ENCODE data around the gene GADD45B. TPM values are rescaled to one million over a fixed set of nuclear protein-coding genes. Genes with fewer than 3 reads are reported as not detected.

Gene GADD45B
- total RNA-seq, 1 experiment from 2014 or later = 16.2 TPM

- H3K79me1 ChIP-seq (ENCODE audit: insufficient read depth, low read depth, low read length, poor library complexity, severe bottlenecking) = no peaks in the 10 kb centered on the region
- no peaks in the 10 kb centered on the region for H3K9me3 ChIP-seq (ENCODE audit: control insufficient read depth, low read depth, low read length)
- H3K9ac ChIP-seq (ENCODE audit: extremely low read depth, insufficient read length, low read length) = no peak overlapping the region
- no peaks in the 10 kb centered on the region for H3K27me3 ChIP-seq (ENCODE audit: insufficient read depth, low read length)
- H3K14ac ChIP-seq (ENCODE audit: insufficient read depth, low read length) = no peak overlapping the region
- no peak overlapping the region for H3K27ac ChIP-seq (ENCODE audit: insufficient read length, low read depth, low read length)
- H2BK12ac ChIP-seq (ENCODE audit: insufficient read length, low read depth, low read length) = no peak overlapping the region
- no peak overlapping the region for H3K56ac ChIP-seq (ENCODE audit: insufficient read length, low read depth, low read length)
- no peak overlapping the region for H2AK5ac ChIP-seq (ENCODE audit: insufficient read length, low read length)
- H3T11ph ChIP-seq (ENCODE audit: low read length) = no peak overlapping the region
- H2BK20ac ChIP-seq (ENCODE audit: low read depth, low read length, poor library complexity, severe bottlenecking) = no peak overlapping the region
- H3K4me2 ChIP-seq (ENCODE audit: insufficient read depth, insufficient read length, low read length) = no peak overlapping the region
- no peaks in the 10 kb centered on the region; a peak in 1 of 5 replicates for H3K9me3 Mint-ChIP-seq
- no peak overlapping the region for H3K4me3 Mint-ChIP-seq
- no peaks in the 10 kb centered on the region for H3K4me1 ChIP-seq (ENCODE audit: insufficient read depth, low read length)
- no peak overlapping the region for H3K18ac ChIP-seq (ENCODE audit: insufficient read length, low read depth, low read length)
- no peaks in the 10 kb centered on the region for H4K20me1 ChIP-seq (ENCODE audit: control insufficient read depth, insufficient read depth, insufficient read length)
- H3K79me2 ChIP-seq (ENCODE audit: insufficient read depth, low read length) = no peaks in the 10 kb centered on the region
- H3K4me1 Mint-ChIP-seq = no peaks in the 10 kb centered on the region
- no CpG with 5 or more reads among the region's 39 CpGs for WGBS (ENCODE audit: extremely low coverage, insufficient read length, low lambda C conversion rate)
- H3K27me3 Mint-ChIP-seq (ENCODE audit: low read depth) = peaks cover 1% of the 10 kb centered on the region; the same call in 1 of the 2 replicates
- H2AFZ ChIP-seq (ENCODE audit: low read length) = no peak overlapping the region
- no peaks in the 10 kb centered on the region for H3K23me2 ChIP-seq (ENCODE audit: insufficient read length, low read depth, low read length, poor library complexity, severe bottlenecking)
- TF ChIP-seq, protein P1, sequence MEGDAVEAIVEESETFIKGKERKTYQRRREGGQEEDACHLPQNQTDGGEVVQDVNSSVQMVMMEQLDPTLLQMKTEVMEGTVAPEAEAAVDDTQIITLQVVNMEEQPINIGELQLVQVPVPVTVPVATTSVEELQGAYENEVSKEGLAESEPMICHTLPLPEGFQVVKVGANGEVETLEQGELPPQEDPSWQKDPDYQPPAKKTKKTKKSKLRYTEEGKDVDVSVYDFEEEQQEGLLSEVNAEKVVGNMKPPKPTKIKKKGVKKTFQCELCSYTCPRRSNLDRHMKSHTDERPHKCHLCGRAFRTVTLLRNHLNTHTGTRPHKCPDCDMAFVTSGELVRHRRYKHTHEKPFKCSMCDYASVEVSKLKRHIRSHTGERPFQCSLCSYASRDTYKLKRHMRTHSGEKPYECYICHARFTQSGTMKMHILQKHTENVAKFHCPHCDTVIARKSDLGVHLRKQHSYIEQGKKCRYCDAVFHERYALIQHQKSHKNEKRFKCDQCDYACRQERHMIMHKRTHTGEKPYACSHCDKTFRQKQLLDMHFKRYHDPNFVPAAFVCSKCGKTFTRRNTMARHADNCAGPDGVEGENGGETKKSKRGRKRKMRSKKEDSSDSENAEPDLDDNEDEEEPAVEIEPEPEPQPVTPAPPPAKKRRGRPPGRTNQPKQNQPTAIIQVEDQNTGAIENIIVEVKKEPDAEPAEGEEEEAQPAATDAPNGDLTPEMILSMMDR (conservative IDR thresholded peaks at IDR 0.05) = no peak
- H3K23ac ChIP-seq (ENCODE audit: insufficient read length, low read depth, low read length) = no peak overlapping the region
- no peak overlapping the region for H3K27ac Mint-ChIP-seq
- H2BK15ac ChIP-seq (ENCODE audit: low read depth, low read length) = no peak overlapping the region
- no peak overlapping the region for H4K8ac ChIP-seq (replicated peaks; ENCODE audit: insufficient read length, low read depth, low read length)
- no peak for DNase-seq
- H4K91ac ChIP-seq (ENCODE audit: insufficient read length, low read depth, low read length) = no peak overlapping the region
- H2BK5ac ChIP-seq (ENCODE audit: insufficient read length, low read length) = no peak overlapping the region
- no peak overlapping the region for H3K4ac ChIP-seq (ENCODE audit: low read depth, low read length)
- H4K5ac ChIP-seq (ENCODE audit: insufficient read length, low read depth, low read length) = no peak overlapping the region
- no peak overlapping the region for H2BK120ac ChIP-seq (ENCODE audit: low read depth, low read length, poor library complexity, severe bottlenecking)
- H3K36me3 Mint-ChIP-seq (ENCODE audit: insufficient read depth in 1 of 3, low read depth in 3 of 3) = peaks cover 20 to 50% (median 48%) of the 10 kb centered on the region in 3 experiments; a peak in 6 of 7 replicates
Observed at GRCh38 chr19:2436384-2436783, 39.5 kb upstream of the GADD45B start.

Measured in H9 (cell line).